ENCODE data around the gene BTF3. TPM values are rescaled to one million over a fixed set of nuclear protein-coding genes. Genes with fewer than 3 reads are reported as not detected.

BTF3 gene
- total and polyA plus RNA-seq, 2 of the 13 experiments (the other 11 are each of a cell fraction or from before 2014, with no cell fraction given) = 557 to 698 TPM

DNA sequence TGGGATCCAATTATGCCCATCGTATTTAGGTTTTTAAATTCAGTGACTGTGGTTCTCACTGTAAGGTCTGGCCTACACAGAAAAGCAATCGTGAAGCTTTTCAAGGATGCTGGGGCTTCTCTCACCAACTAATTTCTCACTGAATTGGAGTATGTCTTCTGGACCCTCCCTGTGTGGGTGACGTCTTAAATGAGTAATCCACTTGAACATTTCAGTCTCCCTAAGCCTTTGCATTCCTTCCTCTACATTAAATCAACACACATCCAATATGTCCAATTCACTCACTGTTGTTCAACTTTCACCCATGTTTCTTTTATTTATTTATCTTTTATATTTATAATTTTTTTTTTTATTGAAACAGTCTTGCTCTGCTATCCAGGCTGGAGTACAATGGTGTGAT, 12.5 kb upstream of the BTF3 start (continued):
- TF ChIP-seq, protein P1, sequence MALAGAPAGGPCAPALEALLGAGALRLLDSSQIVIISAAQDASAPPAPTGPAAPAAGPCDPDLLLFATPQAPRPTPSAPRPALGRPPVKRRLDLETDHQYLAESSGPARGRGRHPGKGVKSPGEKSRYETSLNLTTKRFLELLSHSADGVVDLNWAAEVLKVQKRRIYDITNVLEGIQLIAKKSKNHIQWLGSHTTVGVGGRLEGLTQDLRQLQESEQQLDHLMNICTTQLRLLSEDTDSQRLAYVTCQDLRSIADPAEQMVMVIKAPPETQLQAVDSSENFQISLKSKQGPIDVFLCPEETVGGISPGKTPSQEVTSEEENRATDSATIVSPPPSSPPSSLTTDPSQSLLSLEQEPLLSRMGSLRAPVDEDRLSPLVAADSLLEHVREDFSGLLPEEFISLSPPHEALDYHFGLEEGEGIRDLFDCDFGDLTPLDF (CRISPR knock-in tag; IDR thresholded peaks at IDR 0.05) = no peak
- TF ChIP-seq STAT5B (CRISPR knock-in tag; IDR thresholded peaks at IDR 0.05) = no peak
- TF ChIP-seq ZNF230 (CRISPR knock-in tag; IDR thresholded peaks at IDR 0.05) = no peak
- TF ChIP-seq SETDB1 (CRISPR knock-in tag; IDR thresholded peaks at IDR 0.05; ENCODE audit: borderline replicate concordance) = no peak
- TF ChIP-seq HMGXB3 (CRISPR knock-in tag; IDR thresholded peaks at IDR 0.05; ENCODE audit: borderline replicate concordance) = no peak
- no peak for TF ChIP-seq NFRKB (IDR thresholded peaks at IDR 0.05)
- TF ChIP-seq, protein P2, sequence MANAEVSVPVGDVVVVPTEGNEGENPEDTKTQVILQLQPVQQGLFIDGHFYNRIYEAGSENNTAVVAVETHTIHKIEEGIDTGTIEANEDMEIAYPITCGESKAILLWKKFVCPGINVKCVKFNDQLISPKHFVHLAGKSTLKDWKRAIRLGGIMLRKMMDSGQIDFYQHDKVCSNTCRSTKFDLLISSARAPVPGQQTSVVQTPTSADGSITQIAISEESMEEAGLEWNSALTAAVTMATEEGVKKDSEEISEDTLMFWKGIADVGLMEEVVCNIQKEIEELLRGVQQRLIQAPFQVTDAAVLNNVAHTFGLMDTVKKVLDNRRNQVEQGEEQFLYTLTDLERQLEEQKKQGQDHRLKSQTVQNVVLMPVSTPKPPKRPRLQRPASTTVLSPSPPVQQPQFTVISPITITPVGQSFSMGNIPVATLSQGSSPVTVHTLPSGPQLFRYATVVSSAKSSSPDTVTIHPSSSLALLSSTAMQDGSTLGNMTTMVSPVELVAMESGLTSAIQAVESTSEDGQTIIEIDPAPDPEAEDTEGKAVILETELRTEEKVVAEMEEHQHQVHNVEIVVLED (CRISPR knock-in tag; IDR thresholded peaks at IDR 0.05; ENCODE audit: borderline replicate concordance) = no peak
